ENCODE results near the gene EIF4EBP3.
"Not testable (repeated sequence)": the region's sequence is repeated elsewhere in the genome, so short reads cannot be mapped to it uniquely, and the experiment has no call there.

The EIF4EBP3 gene

GRCh38 chr5:140579188-140579747, 31.8 kb downstream of the EIF4EBP3 start:
- DNase-seq = not testable (repeated sequence)

- DNase-seq = no peak
These were observed 40.0 kb downstream of the EIF4EBP3 start for GRCh38 chr5:140587495-140587894.

- no peak for DNase-seq
These were observed 41.0 kb downstream of the EIF4EBP3 start for GRCh38 chr5:140588311-140589070.

GRCh38 chr5:140590861-140591260, 43.4 kb downstream of the EIF4EBP3 start:
- DNase-seq = no peak

GRCh38 chr5:140591747-140592372, 44.4 kb downstream of the EIF4EBP3 start:
- no peak for DNase-seq

GRCh38 chr5:140593070-140593469, 45.6 kb downstream of the EIF4EBP3 start:
- not testable (repeated sequence) for DNase-seq

GRCh38 chr5:140594169-140594568, 46.7 kb downstream of the EIF4EBP3 start:
- DNase-seq = no peak

GRCh38 chr5:140595538-140596300, 48.3 kb downstream of the EIF4EBP3 start:
- no peak for DNase-seq

- DNase-seq = no peak
These were observed 48.9 kb downstream of the EIF4EBP3 start for GRCh38 chr5:140596321-140596741.

GRCh38 chr5:140598836-140599235, 51.4 kb downstream of the EIF4EBP3 start:
- DNase-seq = no peak
